Measurements from ENCODE around the gene SPRYD3. TPM values are rescaled to one million over a fixed set of nuclear protein-coding genes. Genes with fewer than 3 reads are reported as not detected.
A peak's percentile ranks its signal among the peaks of the same experiment; 100 is the strongest.

Gene SPRYD3
- total and polyA plus RNA-seq, 12 donors: 16.4 to 74.6 (median 43.1) TPM

GRCh38 chr12:53064613-53065436 lies 14.4 kb downstream of the SPRYD3 start:
- Histone ChIP-seq H3K27me3 (no peaks in the 10 kb centered on the region), H3K9me3 (replicated peaks in 1 of 3) (no peaks in the 10 kb centered on the region), H3K27ac (peak overlapping the region in 3 of 5 donors; percentile 37 to 88 (median 73)), H3K4me3 (no peak overlapping the region), H3K4me1 (replicated peaks in 1 of 2) (peaks cover 13 to 57% of the 10 kb centered on the region in 2 donors), H3K36me3 (replicated peaks in 1 of 2) (peaks cover 0 to 55% of the 10 kb centered on the region in 2 donors)
- TF ChIP-seq, protein P1, sequence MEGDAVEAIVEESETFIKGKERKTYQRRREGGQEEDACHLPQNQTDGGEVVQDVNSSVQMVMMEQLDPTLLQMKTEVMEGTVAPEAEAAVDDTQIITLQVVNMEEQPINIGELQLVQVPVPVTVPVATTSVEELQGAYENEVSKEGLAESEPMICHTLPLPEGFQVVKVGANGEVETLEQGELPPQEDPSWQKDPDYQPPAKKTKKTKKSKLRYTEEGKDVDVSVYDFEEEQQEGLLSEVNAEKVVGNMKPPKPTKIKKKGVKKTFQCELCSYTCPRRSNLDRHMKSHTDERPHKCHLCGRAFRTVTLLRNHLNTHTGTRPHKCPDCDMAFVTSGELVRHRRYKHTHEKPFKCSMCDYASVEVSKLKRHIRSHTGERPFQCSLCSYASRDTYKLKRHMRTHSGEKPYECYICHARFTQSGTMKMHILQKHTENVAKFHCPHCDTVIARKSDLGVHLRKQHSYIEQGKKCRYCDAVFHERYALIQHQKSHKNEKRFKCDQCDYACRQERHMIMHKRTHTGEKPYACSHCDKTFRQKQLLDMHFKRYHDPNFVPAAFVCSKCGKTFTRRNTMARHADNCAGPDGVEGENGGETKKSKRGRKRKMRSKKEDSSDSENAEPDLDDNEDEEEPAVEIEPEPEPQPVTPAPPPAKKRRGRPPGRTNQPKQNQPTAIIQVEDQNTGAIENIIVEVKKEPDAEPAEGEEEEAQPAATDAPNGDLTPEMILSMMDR (IDR thresholded peaks at IDR 0.05): no peak
- no peak for TF ChIP-seq POLR2A (IDR thresholded peaks at IDR 0.05)
- WGBS, 4 donors: 65 to 74% (median 71%) methylated on average over 11 of the region's 11 CpGs
- peak in 5 of 7 donors; percentile 7 to 61 (median 37) for DNase-seq
- intact Hi-C loops (cut with DNase I): loop anchor here (5.0 to 10.0 kb wide), 2 partner anchors 130 to 132 kb away; no protein-coding TSS in a partner anchor

DNA sequence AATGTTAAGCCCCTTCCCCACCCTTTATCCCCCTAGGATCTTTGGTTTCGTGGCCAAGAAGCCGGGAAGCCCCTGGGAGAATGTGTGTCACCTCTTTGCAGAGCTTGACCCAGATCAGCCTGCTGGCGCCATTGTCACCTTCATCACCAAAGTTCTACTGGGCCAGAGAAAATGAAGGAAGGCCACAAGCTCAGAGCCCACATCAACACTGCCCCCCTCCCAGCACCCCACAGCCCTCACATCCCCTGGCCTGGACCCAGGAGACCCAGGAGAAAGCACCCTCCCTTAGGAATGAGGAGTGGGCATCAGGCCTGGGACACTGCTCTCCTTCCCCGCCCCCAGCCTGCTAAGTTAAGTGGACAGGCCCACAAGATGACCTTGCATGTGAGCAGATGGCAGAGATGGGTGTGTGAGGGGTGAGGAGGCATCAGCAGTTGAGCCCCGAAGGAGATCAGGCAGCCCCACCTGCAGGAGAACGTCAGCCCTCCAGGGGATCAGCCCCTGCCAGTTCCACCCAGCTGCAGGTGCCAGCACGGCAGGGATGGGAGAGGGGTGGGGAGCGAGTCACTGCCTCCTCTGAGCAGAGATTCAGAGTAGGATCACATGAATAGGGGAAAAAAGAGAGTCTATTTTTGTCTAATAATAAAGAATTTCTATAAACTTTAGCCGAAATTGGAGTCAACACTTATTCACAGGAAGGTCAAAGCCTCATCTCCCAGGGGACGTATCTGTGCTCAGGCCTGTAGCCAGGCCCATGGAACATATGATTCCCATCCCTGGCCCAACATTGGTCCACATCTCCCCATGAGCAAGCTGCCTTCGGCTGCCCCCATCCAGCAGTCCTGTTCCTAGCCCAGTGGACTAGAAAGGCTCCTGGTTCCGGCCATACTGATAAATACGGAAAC lies 15.2 kb downstream of the SPRYD3 start:
- peak in 6 of 7 donors; percentile 41 to 75 (median 64) for DNase-seq
- Histone ChIP-seq H3K36me3 (replicated peaks in 1 of 2) (peaks cover 0 to 64% of the 10 kb centered on the region in 2 donors), H3K4me1 (replicated peaks in 1 of 2) (peaks cover 13 to 52% of the 10 kb centered on the region in 2 donors), H3K4me3 (no peak overlapping the region), H3K27ac (peak overlapping the region in 3 of 5 donors; percentile 37 to 88 (median 73)), H3K27me3 (no peaks in the 10 kb centered on the region), H3K9me3 (replicated peaks in 1 of 3) (no peaks in the 10 kb centered on the region)
- no peak for TF ChIP-seq POLR2A (IDR thresholded peaks at IDR 0.05)
- TF ChIP-seq, protein P1 (IDR thresholded peaks at IDR 0.05): peak in 1 of 6 experiments; percentile 8
- intact Hi-C loops (cut with DNase I): loop anchor here in 1 of 2 donors (10.0 kb wide), 1 partner anchor 131 kb away; no protein-coding TSS in a partner anchor
- WGBS, 4 donors: 47 to 53% (median 52%) methylated on average over 12 to 13 of the region's 13 CpGs

DNA sequence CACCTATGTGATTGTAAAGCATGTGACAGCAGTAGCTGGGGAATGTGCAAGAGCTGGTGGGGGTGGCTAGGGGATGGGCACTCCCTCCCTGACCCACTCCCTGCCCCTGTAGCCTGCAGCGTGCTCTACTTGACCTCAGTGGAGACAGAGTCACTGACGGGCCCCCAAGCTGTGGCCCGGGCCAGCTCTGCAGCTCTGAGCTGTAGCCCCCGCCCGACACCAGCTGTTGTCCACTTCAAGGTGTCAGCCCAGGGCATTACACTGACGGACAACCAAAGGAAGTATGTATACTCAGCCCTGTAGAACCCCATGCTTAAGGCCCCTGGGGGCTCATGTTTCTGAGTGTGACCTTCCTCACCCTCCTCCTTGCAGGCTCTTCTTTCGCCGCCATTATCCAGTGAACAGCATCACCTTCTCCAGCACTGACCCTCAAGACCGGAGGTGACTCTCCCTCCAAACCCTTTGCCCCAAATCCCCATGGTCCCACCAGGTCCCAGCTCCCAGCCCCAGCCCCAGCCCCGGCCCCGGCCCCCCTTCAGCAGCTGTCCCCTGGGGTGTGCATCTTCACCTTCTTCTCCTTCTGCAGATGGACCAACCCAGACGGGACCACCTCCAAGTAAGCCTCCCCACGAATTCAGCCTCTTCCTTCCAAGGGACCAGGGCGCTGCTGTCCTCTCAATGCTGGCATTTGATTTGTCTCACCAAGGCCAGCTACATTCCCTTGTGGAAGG lies 16.0 kb downstream of the SPRYD3 start:
- DNase-seq: peak in 5 of 7 donors; percentile 6 to 58 (median 34)
- peaks cover 13 to 46% of the 10 kb centered on the region in 2 donors for H3K4me1 ChIP-seq (replicated peaks in 1 of 2)
- H3K9me3 ChIP-seq (replicated peaks in 1 of 3): no peaks in the 10 kb centered on the region
- H3K36me3 ChIP-seq (replicated peaks in 1 of 2): peaks cover 0 to 72% of the 10 kb centered on the region in 2 donors
- 80 to 90% (median 82%) methylated on average over 10 to 14 of the region's 14 CpGs for WGBS, 4 donors
- intact Hi-C loops (cut with DNase I): loop anchor here in 1 of 2 donors (10.0 kb wide), 1 partner anchor 132 kb away; no protein-coding TSS in a partner anchor
- no peak for TF ChIP-seq POLR2A (IDR thresholded peaks at IDR 0.05)
- TF ChIP-seq, protein P1 (IDR thresholded peaks at IDR 0.05): no peak
- peak overlapping the region in 3 of 5 donors; percentile 0 to 88 (median 73) for H3K27ac ChIP-seq
- no peak overlapping the region for H3K4me3 ChIP-seq
- no peaks in the 10 kb centered on the region for H3K27me3 ChIP-seq
